Stimulated activated CD8-positive, alpha-beta memory T cell treated with anti-CD3 and anti-CD28 coated beads, Interleukin-15, amount 100 ng/mL, for 24 hours (primary cell): Measurements from ENCODE around the gene RBAK.
"Not testable (repeated sequence)": the region's sequence is repeated elsewhere in the genome, so short reads cannot be mapped to it uniquely, and the experiment has no call there.

Experiments used
- DNase-seq: peaks from one replicate; pipeline ENCODE4 v3.0.0-alpha.2; 2020; ENCODE audit warnings: low read depth

The RBAK gene

DNA sequence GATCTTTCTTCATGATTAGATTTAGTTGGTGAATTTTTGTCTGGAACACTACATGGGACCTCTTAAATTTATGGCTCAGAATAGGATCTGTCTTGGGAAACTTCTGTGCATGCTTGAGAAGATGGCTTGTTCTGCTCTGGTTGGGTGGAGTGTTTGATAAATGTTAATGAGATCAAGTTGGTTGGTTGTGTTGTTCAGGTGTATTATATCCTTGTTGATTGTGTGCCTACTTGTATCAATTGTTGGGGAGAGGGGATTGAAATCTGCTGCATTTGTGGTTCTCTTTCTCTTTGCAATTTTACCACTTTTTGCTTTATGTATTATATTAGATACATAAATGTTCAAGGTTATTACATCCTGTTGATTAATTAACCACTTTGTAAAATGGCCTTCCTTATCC is 6.1 kb downstream of the RBAK start:
- DNase-seq = not testable (repeated sequence)

DNA sequence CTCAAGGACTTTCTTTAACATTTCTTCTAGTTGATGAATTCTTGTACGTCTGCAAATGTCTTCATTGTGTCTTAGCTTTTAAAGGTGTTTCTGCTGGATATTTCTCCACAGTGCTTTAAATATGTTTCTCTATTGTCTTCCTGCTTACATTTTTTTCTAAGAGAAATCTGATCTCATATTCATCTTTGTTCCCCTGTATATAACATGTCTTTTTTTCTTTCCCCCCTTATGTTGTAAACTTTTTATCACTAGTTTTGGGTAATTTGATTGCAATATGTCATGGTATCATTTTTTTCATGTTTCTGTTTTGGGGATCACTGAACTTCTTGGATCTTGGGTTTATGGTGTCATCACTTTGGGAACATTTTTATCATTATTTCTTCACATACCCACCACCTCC is 7.5 kb downstream of the RBAK start:
- no peak for DNase-seq

DNA sequence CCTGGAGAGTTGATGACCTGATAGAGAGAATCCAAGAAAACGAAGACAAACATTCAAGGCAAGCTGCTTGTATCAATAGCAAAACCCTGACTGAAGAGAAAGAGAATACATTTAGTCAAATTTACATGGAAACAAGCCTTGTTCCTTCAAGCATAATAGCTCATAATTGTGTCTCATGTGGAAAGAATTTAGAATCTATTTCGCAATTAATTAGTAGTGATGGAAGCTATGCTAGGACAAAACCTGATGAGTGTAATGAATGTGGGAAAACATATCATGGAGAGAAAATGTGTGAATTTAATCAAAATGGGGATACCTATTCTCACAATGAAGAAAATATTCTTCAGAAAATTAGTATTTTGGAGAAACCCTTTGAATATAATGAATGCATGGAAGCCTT is 18.0 kb downstream of the RBAK start:
- DNase-seq = no peak

DNA sequence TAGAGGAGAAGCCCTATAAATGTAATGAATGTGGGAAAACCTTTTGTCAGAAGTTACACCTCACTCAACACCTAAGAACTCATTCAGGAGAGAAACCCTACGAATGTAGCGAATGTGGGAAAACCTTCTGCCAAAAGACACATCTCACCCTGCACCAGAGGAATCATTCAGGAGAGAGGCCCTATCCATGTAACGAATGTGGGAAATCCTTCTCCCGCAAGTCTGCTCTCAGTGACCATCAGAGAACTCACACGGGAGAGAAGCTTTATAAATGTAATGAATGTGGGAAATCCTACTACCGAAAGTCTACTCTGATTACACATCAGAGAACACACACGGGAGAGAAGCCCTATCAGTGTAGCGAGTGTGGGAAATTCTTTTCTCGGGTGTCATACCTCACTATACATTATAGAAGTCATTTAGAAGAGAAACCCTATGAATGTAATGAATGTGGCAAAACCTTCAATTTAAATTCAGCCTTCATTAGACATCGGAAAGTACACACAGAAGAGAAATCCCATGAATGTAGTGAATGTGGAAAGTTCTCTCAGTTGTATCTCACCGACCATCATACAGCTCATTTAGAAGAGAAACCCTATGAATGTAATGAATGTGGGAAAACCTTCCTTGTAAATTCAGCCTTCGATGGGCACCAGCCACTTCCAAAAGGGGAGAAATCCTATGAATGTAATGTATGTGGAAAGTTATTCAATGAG is 18.9 kb downstream of the RBAK start:
- DNase-seq = no peak

DNA sequence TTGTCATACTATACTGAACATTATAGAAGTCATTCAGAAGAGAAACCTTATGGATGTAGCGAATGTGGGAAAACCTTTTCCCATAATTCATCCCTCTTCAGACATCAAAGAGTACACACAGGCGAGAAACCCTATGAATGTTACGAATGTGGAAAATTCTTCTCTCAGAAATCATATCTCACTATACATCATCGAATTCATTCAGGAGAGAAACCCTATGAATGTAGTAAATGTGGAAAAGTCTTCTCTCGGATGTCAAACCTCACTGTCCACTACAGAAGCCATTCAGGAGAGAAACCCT is 19.4 kb downstream of the RBAK start:
- DNase-seq = no peak

DNA sequence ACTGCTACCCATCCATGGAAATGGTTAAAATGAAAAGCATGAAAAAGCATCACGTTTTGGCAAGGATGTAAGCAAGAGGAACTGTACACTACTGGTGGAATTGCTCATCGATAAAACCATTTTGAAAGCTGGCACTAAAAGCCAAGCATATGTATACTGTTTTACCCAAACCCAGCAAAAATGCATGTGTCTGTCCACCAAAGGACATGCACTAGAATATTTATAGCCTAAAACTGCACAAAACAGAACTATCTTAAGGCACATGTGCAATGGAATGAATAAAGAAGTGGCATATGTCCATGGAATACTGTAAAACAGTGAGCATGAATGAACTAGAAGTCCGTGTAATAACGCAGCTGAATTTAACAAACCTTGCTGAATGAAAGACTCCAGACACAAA is 22.9 kb downstream of the RBAK start:
- no peak for DNase-seq

DNA sequence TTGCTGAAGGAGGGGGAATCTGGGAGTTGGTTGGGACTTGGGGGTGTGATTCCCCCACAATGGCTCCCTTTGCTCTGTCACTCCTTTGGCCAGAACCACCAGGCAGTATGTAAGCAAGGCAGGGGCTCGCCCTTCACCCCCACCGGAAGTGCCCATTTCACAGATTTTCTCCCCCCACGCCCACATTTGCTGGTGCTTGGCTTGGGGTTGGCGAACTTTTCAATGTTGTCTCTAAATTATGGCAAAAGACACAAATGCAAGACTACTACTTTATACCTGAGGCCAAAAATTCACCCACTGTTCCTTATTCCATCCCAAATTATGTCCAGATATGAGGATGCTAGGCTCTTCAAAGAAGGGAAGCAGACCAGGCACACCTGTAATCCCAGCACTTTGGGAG is 24.5 kb downstream of the RBAK start:
- no peak for DNase-seq

DNA sequence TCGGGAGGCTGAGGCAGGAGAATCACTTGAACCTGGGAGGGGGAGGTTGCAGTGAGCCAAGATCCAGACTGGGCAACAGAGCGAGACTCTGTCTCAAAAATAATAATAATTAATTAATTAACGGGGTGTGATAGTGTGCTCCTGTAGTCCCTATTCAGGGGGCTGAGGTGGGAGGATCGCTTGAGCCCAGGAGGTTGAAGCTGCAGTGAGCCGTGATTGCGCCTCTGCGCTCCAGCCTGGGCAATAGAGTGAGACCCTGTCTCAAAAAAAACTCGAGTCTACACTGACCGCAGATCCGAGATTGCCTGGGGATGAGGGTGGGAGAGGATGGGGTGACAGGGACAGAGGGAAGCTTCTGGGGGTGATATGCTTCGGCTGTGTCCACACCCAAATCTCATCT is 29.5 kb downstream of the RBAK start:
- not testable (repeated sequence) for DNase-seq

DNA sequence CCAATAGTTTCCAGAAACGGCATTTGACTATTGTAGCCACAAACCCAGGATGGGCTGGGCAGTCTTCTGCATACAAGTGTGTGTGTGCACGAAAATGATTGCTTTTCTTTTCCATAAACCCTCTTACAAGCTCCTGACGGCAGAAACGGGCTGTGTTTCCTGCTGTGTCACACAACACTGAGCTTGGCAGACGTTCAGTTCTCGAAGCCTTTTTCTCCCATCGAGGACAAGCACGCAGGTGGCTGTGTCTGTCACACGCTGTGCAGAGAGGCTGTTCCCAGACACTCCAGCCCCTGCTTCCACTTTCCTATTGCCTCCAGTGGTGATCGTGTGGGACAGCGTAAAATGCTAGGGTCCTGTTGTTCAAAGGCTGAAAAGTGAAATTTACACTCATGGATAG is 32.1 kb downstream of the RBAK start:
- no peak for DNase-seq

DNA sequence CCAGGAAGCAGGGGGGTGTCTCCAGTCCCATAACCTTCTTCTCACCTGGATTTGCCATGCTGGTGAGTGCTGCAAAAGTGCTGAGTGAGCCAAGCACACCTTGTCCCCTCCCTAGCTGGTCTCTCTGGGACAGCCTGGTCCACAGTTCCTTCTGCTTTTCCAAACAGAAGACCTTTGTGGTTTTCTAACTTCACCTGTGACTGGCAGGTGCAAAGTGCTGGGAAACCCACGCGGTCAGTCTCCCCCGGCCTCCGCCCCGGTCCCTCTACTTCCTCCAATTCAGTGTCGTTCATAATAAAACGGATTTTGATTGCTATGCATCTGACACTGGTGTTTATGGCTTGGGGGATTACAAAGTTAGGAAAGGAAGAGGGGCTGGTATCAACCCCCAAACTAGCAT is 37.1 kb downstream of the RBAK start:
- no peak for DNase-seq

DNA sequence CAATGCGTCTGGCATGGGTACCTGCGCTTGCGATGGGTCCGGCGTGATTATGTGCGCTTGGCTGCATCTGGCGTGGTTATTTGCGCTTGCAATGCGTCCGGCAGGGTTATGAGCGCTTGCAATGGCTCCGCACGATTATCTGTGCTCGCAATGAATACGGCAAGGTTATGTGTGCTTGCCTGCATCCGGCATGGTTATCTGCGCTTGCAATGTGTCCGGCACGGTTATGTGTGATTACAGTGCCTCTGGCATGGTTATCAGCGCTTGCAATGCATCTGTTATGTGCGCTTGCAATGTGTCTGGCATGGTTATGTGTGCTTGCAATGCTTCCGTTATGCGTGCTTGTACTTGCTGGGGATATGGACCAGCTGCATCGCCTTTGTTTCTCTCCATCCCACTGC is 37.7 kb downstream of the RBAK start:
- DNase-seq = no peak

DNA sequence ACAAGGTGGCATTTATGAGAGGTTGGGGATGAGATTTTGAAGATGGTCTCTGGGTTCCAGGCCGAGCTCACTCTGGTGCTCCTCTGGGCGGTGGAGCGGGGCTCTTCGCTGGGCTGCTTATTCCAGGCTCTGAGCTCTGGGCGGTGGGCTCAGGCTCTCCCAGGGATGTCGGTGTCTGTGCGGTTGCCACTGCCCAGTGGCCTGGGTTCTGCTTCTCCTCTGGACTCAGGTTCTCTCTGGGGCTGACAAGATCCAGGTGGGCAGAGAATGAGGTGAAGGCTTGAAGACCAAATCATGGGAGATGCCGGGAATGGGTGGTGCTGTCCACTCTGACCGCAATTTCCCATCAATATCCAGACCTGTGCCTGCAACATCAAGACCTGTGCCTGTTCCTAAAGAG is 40.6 kb downstream of the RBAK start:
- DNase-seq = no peak

DNA sequence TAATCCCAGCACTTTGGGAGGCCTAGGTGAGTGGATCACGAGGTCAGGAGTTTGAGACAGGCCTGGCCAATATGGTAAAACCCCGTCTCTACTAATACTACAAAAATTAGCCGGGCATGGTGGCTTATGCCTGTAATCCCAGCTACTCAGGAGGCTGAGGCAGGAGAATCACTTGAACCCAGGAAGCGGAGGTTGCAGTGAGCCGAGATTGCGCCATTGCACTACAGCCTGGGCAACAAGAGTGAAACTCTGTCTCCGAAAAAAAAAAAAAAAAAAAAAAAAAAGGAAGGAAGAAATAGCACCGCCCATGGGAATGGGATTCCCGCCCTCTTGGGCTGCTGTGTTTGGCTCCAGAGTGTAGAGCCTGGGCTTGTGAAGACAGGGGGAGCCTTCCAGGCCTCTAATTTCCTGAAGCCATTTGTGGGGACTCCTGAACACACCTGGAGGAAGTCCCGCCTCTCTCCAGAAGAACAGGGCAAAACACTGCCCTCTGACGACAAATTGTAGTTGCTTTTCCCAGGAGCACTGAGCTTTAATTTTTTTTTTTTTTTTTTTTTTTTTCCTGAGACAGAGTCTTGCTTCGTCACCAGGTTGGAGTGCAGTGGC is 42.7 kb downstream of the RBAK start:
- not testable (repeated sequence) for DNase-seq

DNA sequence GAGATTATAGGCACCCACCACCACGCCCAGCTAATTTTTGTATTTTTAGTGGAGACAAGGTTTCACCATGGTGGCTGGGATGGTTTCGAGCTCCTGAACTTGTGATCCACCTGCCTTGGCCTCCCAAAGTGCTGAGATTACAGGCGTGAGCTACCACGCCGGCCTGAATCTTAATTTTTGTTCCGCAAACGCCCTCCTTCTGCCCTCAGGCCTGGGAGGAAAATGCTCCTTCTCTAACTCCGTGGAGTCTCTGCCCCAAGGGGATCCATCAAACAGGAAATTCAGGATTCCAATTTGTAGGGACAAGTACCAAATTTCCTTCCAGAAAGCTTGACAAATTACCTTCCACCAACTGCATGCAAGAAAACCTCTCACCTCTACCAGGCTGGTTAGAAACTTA is 43.2 kb downstream of the RBAK start:
- no peak for DNase-seq

DNA sequence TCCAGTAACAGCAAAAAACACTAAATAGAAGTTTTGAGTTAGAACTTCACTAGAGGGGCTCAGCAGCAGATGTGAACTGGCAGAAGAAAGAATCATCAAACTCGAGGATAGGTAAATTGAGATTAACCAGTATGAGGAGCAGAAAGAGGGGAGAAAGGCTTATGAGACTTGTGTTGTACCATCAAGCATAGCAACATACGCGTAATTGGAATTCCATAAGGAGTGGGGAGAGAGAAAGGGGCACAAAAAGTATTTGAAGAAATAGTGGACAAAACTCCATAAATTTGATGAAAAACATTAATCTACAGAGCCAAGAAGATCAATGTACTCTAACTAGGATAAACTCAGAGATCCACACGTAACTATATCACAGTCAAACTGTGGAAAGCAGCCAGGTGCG is 48.3 kb downstream of the RBAK start:
- no peak for DNase-seq

DNA sequence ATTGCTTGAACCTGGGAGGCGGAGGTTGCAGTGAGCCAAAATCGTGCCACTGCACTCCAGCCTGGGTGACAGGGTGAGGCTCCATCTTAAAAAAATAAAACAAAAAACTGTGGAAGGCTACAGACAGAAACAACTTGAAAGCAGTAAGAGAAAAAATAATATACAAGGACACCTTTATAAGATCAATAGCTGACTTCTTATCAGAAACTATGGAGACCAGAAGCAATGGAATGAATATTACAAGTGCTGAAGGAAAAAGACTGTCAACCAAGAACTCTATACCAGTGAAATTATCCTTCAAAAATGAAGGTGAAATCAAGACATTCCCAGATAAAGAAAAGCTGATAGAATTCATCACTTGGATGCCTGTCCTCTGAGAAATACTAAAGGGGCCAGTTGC is 49.0 kb downstream of the RBAK start:
- DNase-seq = no peak

DNA sequence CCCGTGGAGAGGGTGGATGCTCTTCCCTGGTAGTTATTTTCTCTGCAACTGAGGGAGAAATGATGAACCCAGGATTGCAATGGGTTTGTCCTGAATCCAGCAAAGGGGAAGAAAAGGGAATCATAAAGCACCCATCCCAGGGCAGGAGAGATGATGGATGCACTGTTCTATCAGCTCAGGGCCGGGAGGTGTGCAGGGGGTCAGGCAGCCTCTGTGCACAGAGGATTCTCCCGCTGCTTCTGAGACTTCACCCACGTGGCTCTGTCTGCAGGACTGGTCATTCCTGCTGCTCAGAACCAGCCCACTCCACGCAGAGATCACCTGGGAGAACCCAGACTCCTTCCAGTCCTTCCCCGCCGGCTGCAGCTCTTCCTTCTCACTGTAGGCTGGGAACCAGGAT is 70.7 kb downstream of the RBAK start:
- DNase-seq = no peak

DNA sequence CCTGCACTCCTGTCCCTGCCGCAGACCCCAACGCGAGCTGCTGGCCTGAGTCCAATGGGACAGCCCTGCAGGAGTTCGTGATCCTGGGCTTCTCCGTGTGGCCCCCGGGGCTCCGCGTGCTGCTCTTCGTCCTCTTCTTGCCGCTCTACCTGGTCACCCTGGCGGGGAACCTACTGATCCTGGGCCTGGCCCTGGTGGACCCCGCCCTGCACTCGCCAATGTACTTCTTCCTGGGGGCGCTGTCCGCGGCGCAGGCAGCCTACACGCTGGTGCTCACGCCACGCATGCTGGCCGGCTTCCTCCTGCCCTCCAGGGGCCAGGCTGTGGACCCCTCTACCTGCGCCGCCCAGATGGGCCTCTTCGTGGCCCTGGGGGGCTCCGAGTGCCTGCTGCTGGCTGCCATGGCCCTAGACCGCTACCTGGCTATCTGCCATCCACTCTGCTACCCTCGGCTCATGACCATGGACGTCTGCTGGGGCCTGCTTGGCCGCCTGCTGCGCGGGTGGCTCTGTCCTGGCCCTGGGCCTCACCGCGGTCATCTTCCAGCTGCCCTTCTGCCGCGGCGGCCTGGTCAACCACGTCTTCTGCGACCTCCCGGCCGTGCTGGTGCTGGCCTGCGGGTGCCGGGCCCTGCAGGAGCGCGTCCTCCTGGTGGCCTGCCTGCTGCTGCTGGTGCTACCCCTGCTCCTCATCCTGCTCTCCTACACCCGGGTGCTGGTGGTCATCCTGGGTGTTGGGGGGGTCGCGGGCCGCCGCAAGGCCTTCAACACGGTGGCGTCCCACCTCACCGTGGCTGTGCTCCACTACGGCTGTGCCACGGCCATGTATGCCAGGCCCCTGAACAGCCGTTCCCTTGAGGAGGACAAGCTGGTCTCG is 71.7 kb downstream of the RBAK start:
- DNase-seq = no peak
